OCI-LY1 (cell line): Measurements from ENCODE around the gene FAM120A.

Experiments
- H2AFZ ChIP-seq: fragments of 200-600 bp; sonication (generic), shearing (Covaris generic); 2 replicates; pipeline ENCODE4 v1.6.0; 2014; ENCODE audit warnings: antibody characterized with exemption, mild to moderate bottlenecking, low read length
- H3F3A ChIP-seq: fragments of 200-600 bp; sonication (generic), shearing (Covaris generic); 2 replicates; pipeline ENCODE4 v1.6.0; 2014; ENCODE audit warnings: mild to moderate bottlenecking, antibody characterized with exemption, low read length, moderate library complexity; ENCODE audit not compliant: insufficient read depth
- H3K27ac ChIP-seq: fragments of 200-600 bp; sonication (generic); 2 replicates; pipeline ENCODE4 v1.5.1; 2014; ENCODE audit warnings: low read length, mixed run types, mild to moderate bottlenecking, low read depth; ENCODE audit not compliant: poor library complexity, severe bottlenecking
- H3K27me3 ChIP-seq: fragments of 200-600 bp; sonication (generic); 2 replicates; pipeline ENCODE4 v1.6.0; 2014; ENCODE audit warnings: antibody characterized with exemption, mild to moderate bottlenecking, low read length, moderate library complexity; ENCODE audit not compliant: insufficient read depth
- H3K36me3 ChIP-seq: fragments of 200-600 bp; sonication (generic); 2 replicates; pipeline ENCODE4 v1.6.1; 2014; ENCODE audit warnings: mild to moderate bottlenecking, antibody characterized with exemption, low read length, moderate library complexity, mixed read lengths; ENCODE audit not compliant: insufficient read depth
- H3K4me1 ChIP-seq: fragments of 200-600 bp; sonication (generic); 2 replicates; pipeline ENCODE4 v1.5.1; 2014; ENCODE audit warnings: mild to moderate bottlenecking, low read length, moderate library complexity; ENCODE audit not compliant: insufficient read depth, severe bottlenecking
- H3K4me2 ChIP-seq: fragments of 200-600 bp; sonication (generic), shearing (Covaris generic); 2 replicates; pipeline ENCODE4 v1.6.1; 2014; ENCODE audit warnings: low read length
- H3K4me3 ChIP-seq: fragments of 200-600 bp; sonication (generic); 2 replicates; pipeline ENCODE4 v1.5.1; 2014; ENCODE audit warnings: low read length, low read depth, mild to moderate bottlenecking, mixed read lengths; ENCODE audit not compliant: poor library complexity, severe bottlenecking
- H3K79me2 ChIP-seq: fragments of 200-600 bp; shearing (Covaris generic); 2 replicates; pipeline ENCODE4 v1.6.1; 2016; ENCODE audit warnings: mixed run types, low read length, mixed read lengths; ENCODE audit not compliant: insufficient read depth
- H3K9ac ChIP-seq: fragments of 200-600 bp; sonication (generic), shearing (Covaris generic); 2 replicates; pipeline ENCODE4 v1.6.1; 2014; ENCODE audit warnings: mild to moderate bottlenecking, low read length, mixed read lengths
- H3K9me2 ChIP-seq: fragments of 200-600 bp; sonication (generic), shearing (Covaris generic); 2 replicates; pipeline ENCODE4 v1.6.1; 2014; ENCODE audit warnings: low read depth, mild to moderate bottlenecking, low read length, mixed read lengths
- H3K9me3 ChIP-seq: fragments of 200-600 bp; shearing (Covaris generic); 2 replicates; pipeline ENCODE4 v1.6.1; 2014; ENCODE audit warnings: low read length, mixed read lengths
- H4K20me1 ChIP-seq: fragments of 200-600 bp; sonication (generic), shearing (Covaris generic); 2 replicates; pipeline ENCODE4 v1.6.0; 2016; ENCODE audit warnings: mild to moderate bottlenecking, low read length; ENCODE audit not compliant: insufficient read depth
- CTCF ChIP-seq: fragments of 200-600 bp; sonication (generic), shearing (Covaris generic); IDR thresholded peaks from 2 replicates; pipeline ENCODE4 v1.5.1; 2017; ENCODE audit warnings: mild to moderate bottlenecking, antibody characterized with exemption, low read length, moderate library complexity, mixed read lengths
- EZH2 ChIP-seq: fragments of 200-600 bp; sonication (generic), shearing (Covaris generic); IDR thresholded peaks from 2 replicates; pipeline ENCODE4 v1.8.0; 2017; ENCODE audit warnings: borderline replicate concordance, mixed run types, mild to moderate bottlenecking, antibody characterized with exemption, low read length, moderate library complexity, mixed read lengths

Gene FAM120A

GRCh38 chr9:93486268-93486667 is 34.8 kb downstream of the FAM120A start:
- Histone ChIP-seq H4K20me1 (no peaks in the 10 kb centered on the region), H3K9ac (no peak overlapping the region), H3K36me3 (peaks cover 86% of the 10 kb centered on the region), H3F3A (no peaks in the 10 kb centered on the region), H3K4me2 (no peak overlapping the region), H2AFZ (no peak overlapping the region), H3K27ac (no peak overlapping the region), H3K27me3 (no peaks in the 10 kb centered on the region), H3K79me2 (peaks cover 20% of the 10 kb centered on the region), H3K4me3 (no peak overlapping the region), H3K9me2 (no peaks in the 10 kb centered on the region), H3K9me3 (no peaks in the 10 kb centered on the region), H3K4me1 (no peaks in the 10 kb centered on the region)
- no peak for TF ChIP-seq EZH2
- no peak for TF ChIP-seq CTCF

- no peak overlapping the region for H3K4me3 ChIP-seq
- no peak overlapping the region for H3K4me2 ChIP-seq
- no peak overlapping the region for H2AFZ ChIP-seq
- H3K27me3 ChIP-seq: no peaks in the 10 kb centered on the region
- H3K9me3 ChIP-seq: no peaks in the 10 kb centered on the region
- H3K36me3 ChIP-seq: peaks cover 89% of the 10 kb centered on the region
- no peaks in the 10 kb centered on the region for H3F3A ChIP-seq
- H3K9me2 ChIP-seq: no peaks in the 10 kb centered on the region
- no peak overlapping the region for H3K9ac ChIP-seq
- no peaks in the 10 kb centered on the region for H3K4me1 ChIP-seq
- H4K20me1 ChIP-seq: no peaks in the 10 kb centered on the region
- H3K27ac ChIP-seq: no peak overlapping the region
- peaks cover 20% of the 10 kb centered on the region for H3K79me2 ChIP-seq
- TF ChIP-seq EZH2 (no peak), CTCF (no peak)
These were observed 36.8 kb downstream of the FAM120A start for GRCh38 chr9:93488244-93488643.

GRCh38 chr9:93491593-93492232 is 40.2 kb downstream of the FAM120A start:
- H2AFZ ChIP-seq: no peak overlapping the region
- H3K9ac ChIP-seq: no peak overlapping the region
- H3K4me3 ChIP-seq: no peak overlapping the region
- H3K27me3 ChIP-seq: no peaks in the 10 kb centered on the region
- no peaks in the 10 kb centered on the region for H3K9me3 ChIP-seq
- H3F3A ChIP-seq: no peaks in the 10 kb centered on the region
- TF ChIP-seq EZH2: no peak
- no peak for TF ChIP-seq CTCF
- H3K27ac ChIP-seq: no peak overlapping the region
- no peaks in the 10 kb centered on the region for H3K4me1 ChIP-seq
- no peak overlapping the region for H3K4me2 ChIP-seq
- peaks cover 92% of the 10 kb centered on the region for H3K36me3 ChIP-seq
- no peaks in the 10 kb centered on the region for H3K9me2 ChIP-seq
- peaks cover 20% of the 10 kb centered on the region for H3K79me2 ChIP-seq
- H4K20me1 ChIP-seq: no peaks in the 10 kb centered on the region
